ENCODE data around the gene HIVEP3. TPM values are rescaled to one million over a fixed set of nuclear protein-coding genes. Genes with fewer than 3 reads are reported as not detected.
A peak's percentile ranks its signal among the peaks of the same experiment; 100 is the strongest.

Gene HIVEP3
- total RNA-seq, 1 donor from 2014 or later: 11.6 TPM

DNA sequence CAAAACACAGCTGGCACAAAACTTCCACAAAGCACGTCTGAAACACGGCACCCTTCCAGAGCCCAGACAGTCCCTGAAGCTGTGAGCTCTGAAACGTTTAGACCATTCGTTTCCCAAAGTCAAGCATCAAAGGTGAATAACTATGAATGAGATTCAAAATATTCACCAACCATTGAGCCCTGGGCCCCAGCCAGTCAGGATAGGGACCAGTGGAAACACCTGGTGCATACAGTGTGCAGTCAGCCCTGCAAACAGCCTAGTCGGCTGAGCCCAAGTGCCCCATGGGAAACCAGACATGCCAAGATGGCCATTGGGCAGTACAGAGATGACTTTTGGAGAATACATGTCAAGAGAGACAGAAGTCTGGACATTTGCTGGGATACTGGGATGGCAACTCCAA lies 343.9 kb downstream of the HIVEP3 start:
- TF ChIP-seq, protein P1, sequence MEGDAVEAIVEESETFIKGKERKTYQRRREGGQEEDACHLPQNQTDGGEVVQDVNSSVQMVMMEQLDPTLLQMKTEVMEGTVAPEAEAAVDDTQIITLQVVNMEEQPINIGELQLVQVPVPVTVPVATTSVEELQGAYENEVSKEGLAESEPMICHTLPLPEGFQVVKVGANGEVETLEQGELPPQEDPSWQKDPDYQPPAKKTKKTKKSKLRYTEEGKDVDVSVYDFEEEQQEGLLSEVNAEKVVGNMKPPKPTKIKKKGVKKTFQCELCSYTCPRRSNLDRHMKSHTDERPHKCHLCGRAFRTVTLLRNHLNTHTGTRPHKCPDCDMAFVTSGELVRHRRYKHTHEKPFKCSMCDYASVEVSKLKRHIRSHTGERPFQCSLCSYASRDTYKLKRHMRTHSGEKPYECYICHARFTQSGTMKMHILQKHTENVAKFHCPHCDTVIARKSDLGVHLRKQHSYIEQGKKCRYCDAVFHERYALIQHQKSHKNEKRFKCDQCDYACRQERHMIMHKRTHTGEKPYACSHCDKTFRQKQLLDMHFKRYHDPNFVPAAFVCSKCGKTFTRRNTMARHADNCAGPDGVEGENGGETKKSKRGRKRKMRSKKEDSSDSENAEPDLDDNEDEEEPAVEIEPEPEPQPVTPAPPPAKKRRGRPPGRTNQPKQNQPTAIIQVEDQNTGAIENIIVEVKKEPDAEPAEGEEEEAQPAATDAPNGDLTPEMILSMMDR (IDR thresholded peaks at IDR 0.05): no peak
- no peak overlapping the region for H3K4me3 ChIP-seq
- no peak for DNase-seq
- no peaks in the 10 kb centered on the region for H3K36me3 ChIP-seq
- ATAC-seq: no peak
- H3K9me3 ChIP-seq: no peaks in the 10 kb centered on the region
- H3K4me1 ChIP-seq: peaks cover 9% of the 10 kb centered on the region
- H3K27ac ChIP-seq: no peak overlapping the region
- intact Hi-C loops (cut with DNase I): no loop called here
- no peaks in the 10 kb centered on the region for H3K27me3 ChIP-seq (ENCODE audit: low read depth)

DNA sequence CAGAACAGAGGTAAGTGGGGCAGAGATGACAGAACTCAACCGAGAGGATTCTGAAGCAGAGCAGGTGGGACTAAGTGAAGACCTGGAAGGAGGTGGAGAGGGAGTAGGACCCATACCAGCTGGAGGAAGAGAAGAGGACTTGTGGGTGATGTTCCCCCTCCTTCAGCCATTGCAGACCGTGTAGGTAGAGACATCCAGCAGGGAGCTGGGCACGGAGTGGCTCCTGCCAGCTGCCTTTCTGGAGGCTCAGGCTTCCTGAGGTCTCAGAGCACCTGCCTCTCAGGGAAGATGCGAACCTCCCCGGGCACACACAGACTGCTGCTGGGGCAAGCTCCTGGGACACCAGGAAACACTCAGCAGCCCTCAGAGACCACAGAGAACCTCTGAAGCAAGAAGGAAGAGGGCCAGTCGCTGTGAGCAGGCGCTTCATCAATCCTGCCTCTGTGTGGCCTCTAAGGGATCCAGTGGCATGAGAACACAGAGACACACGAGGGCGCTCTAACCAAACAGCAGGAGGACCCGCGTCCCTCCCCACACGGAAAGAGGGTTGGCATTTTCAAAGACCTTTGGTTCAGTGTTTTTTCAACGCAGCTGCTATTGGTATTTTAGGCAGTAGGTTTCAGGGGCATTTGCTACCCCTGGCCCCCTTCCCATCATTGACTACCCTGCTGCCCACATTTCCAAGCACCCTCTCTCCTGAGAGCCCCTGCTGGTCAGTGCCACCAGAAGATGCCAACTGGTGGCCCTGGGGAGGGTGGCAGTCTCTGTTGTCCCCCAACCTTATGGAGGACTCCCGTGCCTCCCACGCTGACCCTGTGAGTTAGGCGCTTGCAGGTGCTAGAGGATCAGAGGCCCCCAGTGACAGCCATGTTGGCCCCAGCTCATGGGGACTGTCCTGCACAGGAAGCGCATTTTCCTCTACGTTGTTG lies 344.7 kb downstream of the HIVEP3 start:
- peak; percentile 90 to 93 for ATAC-seq
- TF ChIP-seq, protein P1 (IDR thresholded peaks at IDR 0.05): peak; percentile 92
- intact Hi-C loops (cut with DNase I): no loop called here
- H3K27ac ChIP-seq: no peak overlapping the region
- peaks cover 9% of the 10 kb centered on the region for H3K4me1 ChIP-seq
- H3K4me3 ChIP-seq: no peak overlapping the region
- H3K36me3 ChIP-seq: no peaks in the 10 kb centered on the region
- H3K9me3 ChIP-seq: no peaks in the 10 kb centered on the region
- no peaks in the 10 kb centered on the region for H3K27me3 ChIP-seq (ENCODE audit: low read depth)
- DNase-seq: peak; percentile 84

DNA sequence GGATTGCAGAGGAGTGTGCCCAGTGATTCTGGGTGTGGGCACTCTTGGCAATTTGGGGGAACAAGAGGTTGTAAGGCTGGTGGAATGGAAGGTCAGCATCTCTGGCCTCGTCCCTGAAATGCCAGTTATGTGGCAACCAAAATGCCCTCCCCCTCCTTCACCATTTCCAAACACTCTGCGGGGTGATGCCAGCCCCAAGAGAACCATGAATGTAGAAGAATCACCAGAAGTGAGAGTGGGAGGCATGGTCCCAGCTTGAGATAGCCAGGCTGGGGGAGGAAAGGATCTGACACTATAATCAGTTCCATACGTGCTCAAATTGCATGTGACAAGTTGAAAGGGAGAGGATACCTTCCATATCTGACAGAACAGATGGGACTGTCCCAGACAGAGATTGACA lies 345.5 kb downstream of the HIVEP3 start:
- Histone ChIP-seq H3K27ac (no peak overlapping the region), H3K4me3 (no peak overlapping the region), H3K27me3 (ENCODE audit: low read depth) (no peaks in the 10 kb centered on the region), H3K4me1 (peaks cover 9% of the 10 kb centered on the region), H3K9me3 (no peaks in the 10 kb centered on the region), H3K36me3 (no peaks in the 10 kb centered on the region)
- DNase-seq (no peak), ATAC-seq (no peak)
- TF ChIP-seq, protein P1 (IDR thresholded peaks at IDR 0.05): no peak
- intact Hi-C loops (cut with DNase I): no loop called here

GRCh38 chr1:41572224-41572623 lies 346.5 kb downstream of the HIVEP3 start:
- Histone ChIP-seq H3K4me1 (peaks cover 9% of the 10 kb centered on the region), H3K27ac (no peak overlapping the region), H3K27me3 (ENCODE audit: low read depth) (no peaks in the 10 kb centered on the region), H3K36me3 (no peaks in the 10 kb centered on the region), H3K4me3 (no peak overlapping the region), H3K9me3 (no peaks in the 10 kb centered on the region)
- ATAC-seq (no peak), DNase-seq (no peak)
- TF ChIP-seq, protein P1 (IDR thresholded peaks at IDR 0.05): no peak
- intact Hi-C loops (cut with DNase I): no loop called here

DNA sequence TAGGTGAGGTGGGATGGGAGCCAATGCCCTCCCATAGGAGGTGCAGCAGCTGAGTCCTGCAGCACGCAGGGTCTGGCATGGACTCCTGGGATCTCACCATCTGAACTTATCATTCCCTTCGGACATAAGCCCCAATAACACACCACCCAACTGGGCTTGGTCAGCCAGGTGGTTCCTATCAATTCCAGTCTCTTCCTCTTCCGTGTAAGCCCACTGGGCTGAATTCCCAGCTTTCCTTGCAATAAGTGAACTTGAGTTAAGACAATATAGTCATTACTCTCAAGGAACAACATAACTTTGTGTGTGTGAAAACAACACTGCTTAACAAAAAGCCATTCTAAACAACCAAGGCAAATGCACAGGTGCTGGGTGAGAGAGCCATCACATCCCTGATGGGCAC lies 347.7 kb downstream of the HIVEP3 start:
- H3K4me3 ChIP-seq: no peak overlapping the region
- peaks cover 9% of the 10 kb centered on the region for H3K4me1 ChIP-seq
- DNase-seq (no peak), ATAC-seq (no peak)
- H3K27ac ChIP-seq: no peak overlapping the region
- H3K36me3 ChIP-seq: no peaks in the 10 kb centered on the region
- H3K9me3 ChIP-seq: no peaks in the 10 kb centered on the region
- no peaks in the 10 kb centered on the region for H3K27me3 ChIP-seq (ENCODE audit: low read depth)
- intact Hi-C loops (cut with DNase I): no loop called here
- TF ChIP-seq, protein P1 (IDR thresholded peaks at IDR 0.05): no peak
